ENCODE data around the gene MYOM1.
"Not testable (repeated sequence)": the region's sequence is repeated elsewhere in the genome, so short reads cannot be mapped to it uniquely, and the experiment has no call there.

MYOM1 gene

DNA sequence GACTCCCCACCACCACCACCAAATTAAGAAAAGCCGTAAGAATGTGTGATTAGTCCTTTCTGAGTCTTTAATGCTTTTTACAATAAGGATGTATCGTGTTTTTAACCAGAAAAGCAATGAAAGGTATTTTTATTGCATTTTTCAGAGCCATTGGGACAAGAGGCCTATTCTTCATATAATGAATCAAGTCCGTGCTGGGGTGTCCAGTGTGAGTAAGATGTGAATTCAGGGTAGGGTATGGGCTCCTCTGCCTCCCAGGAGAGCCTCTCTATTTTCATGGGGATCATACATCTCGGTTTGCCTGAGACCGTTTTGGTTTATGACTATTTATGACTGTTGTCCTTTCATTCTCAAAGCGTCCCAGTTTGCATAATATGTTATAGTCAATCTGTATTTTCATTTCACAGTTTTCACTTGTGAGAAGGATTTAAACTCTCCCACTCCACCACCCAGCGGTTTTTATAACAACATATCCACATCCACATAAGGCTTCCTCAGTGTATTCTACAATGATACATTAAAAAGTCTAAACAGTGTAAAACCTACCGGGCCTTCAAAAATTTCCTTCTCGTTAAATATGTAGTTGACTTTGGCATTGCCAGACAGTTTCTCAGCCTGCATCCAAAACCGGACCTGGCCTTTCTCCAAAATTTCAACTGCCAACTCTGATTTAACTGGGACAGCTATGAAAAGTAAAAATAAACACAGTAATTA, 126.0 kb downstream of the MYOM1 start:
- no peak for DNase-seq (ENCODE audit: low spot score)
- no peak for FAIRE-seq

GRCh38 chr18:3092727-3093126, 127.0 kb downstream of the MYOM1 start:
- FAIRE-seq (peak; percentile 75), DNase-seq (ENCODE audit: low spot score) (no peak)

GRCh38 chr18:3089579-3089978, 130.2 kb downstream of the MYOM1 start:
- DNase-seq (ENCODE audit: low spot score) (no peak), FAIRE-seq (no peak)

- peak; percentile 37 for FAIRE-seq
- DNase-seq (ENCODE audit: low spot score) = no peak
These were observed 131.3 kb downstream of the MYOM1 start for GRCh38 chr18:3088449-3088848.

GRCh38 chr18:3086871-3087270, 132.9 kb downstream of the MYOM1 start:
- FAIRE-seq (peak; percentile 17), DNase-seq (ENCODE audit: low spot score) (no peak)

DNA sequence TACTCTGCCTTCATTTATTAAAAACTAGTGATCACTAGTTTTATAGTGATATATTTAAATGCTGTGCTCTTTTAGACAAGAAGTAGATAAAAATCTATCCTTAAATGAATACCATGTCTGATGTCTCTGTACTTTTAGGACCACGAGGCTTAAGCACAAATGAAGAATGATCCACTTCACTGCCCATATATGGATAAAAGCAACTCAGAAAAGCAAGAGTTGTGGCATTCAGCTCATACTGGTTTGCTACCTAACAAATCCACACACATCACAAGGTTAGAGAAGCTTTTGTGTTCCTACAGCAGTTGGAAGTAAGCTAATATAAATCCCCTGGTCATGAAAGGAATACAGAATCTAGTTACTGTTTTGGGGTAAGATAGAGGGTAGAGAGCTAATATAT, 134.2 kb downstream of the MYOM1 start:
- DNase-seq (ENCODE audit: low spot score) (no peak), FAIRE-seq (peak; percentile 17)

DNA sequence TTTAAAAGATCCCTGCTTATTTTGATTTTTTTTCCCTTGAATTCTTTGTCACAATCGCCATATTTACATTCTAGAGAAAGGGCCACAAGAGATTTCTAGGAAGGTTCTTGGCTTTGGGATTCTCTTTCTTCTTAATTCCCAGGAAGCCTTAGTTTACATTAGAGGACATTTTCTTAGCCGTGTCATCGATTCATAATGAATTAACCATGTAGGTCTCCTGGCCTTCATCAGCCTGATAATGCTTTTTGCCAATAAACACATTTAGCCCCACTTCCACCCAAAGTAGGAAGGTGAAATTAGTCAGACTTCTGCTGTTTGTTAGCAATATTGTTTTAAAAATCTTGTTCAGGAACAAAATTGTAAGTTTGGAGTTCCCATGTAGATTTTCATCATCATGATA, 135.6 kb downstream of the MYOM1 start:
- FAIRE-seq = no peak

GRCh38 chr18:3083766-3084165, 136.0 kb downstream of the MYOM1 start:
- FAIRE-seq (no peak), DNase-seq (ENCODE audit: low spot score) (no peak)

More for the DNA sequence above, 135.6 kb downstream of the MYOM1 start:
- DNase-seq (ENCODE audit: low spot score) = no peak

DNA sequence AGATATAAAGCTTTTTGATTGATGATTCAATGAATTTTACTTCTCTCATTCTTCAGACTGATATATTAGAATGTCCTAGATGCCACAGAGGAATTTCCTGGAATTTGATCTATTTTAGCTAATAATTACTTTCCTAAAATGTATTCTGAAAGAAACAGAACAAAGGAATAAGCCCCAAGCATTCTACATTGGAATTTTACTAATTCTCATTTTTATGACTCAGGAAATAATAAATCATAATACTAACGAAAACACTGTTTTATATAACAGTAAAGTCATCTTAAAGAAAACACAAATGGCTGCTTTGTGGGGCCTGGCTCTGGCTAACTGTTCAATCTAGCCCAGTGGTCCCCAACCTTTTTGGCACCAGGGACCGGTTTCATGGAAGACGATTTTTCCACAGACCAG, 138.2 kb downstream of the MYOM1 start:
- FAIRE-seq (no peak), DNase-seq (ENCODE audit: low spot score) (no peak)

DNA sequence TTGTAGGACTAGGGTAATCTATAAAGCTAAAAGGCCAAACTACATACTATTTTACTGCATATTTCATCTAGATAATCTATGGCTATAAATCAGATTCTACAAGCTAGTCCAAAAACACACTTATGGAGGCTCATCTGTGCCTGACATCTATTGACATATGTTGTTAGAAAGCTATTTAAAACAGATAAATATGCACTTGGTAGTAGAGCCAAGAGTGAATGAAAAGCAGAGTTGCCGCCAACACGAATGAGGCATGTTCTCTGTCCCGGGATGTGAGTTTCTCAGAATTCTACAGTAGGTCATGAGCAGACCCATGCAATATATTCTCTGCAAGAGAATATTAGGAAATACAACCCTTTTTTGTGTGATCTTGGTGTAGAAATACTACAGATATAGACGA, 140.1 kb downstream of the MYOM1 start:
- FAIRE-seq = no peak

GRCh38 chr18:3075491-3075890, 144.3 kb downstream of the MYOM1 start:
- DNase-seq (ENCODE audit: low spot score) = no peak
- peak; percentile 68 for FAIRE-seq

More for the DNA sequence above, 140.1 kb downstream of the MYOM1 start:
- DNase-seq (ENCODE audit: low spot score) = no peak

DNA sequence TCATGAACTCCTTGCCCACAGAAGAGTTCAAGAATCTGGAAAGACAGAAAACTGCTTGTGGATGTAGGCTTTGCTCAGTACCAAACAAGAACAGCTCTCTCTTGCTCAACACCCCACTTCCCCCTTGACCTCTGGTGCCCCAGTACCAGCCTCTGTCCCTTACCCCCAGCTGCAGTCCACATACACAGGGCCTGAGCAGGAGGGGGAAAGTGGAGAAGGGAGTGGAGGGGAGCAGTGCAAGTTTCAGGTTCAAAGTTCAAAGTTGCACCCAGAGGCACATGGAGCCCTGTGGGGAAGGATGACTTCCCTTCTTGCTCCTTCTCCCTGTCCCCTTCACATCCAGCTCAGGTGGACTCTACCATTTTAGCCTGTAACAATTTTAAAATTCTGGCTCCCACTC, 145.7 kb downstream of the MYOM1 start:
- FAIRE-seq (peak; percentile 59), DNase-seq (ENCODE audit: low spot score) (no peak)

DNA sequence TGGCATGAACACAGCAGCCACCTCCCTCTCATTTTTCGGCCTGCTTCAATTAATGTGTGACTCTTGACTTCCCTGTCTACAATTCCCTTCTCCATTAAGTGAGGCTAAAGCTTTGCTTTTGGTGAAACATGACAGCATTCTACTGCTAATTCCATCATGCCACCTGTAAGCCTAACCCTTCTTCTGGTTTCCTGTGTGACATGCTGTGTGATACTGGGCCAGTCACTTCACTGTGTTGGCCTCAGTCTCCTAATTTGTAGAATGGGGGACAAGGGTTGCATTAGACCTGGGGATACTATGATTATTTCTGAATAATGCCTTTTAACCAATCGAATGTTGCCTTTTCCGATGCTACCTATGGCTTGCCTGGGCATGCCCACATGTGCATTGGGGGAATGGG, 146.4 kb downstream of the MYOM1 start:
- not testable (repeated sequence) for DNase-seq (ENCODE audit: low spot score)
- FAIRE-seq = peak; percentile 52

GRCh38 chr18:3071676-3072075, 148.1 kb downstream of the MYOM1 start:
- DNase-seq (ENCODE audit: low spot score) (no peak), FAIRE-seq (no peak)

DNA sequence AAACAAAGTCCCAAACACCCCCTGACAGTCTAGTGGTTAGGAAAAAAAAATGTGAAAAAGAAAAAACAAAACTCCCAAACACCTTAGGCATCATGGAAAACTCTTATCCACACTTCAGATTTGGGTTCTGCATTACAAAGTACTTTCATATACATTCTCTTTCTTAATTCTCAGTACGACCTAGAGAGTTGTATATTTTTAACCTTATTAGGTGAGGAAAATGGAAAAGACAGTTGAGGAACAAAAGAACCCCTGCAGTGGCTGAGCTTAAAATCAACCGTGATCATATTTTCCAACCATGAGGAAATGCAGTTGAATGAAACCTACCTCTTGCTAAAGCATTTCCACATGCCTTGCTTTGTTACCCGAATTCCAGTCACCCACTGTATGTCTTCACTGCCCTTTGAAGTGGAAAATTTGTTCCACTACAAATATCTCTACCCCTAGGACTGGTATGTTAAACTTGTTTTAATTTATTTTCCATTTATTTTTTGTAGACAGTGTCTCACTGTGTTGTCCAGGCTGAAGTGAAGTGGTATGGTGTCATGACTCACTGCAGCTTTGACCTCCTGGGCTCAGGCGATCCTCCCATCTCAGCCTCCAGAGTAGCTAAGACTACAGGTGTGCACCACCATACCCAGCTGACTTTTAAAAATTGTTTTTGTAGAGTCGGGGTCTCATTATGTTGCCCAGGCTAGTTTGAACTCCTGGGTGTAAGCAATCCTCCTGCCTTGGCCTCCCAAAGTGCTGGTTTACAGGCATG, 149.9 kb downstream of the MYOM1 start:
- DNase-seq (ENCODE audit: low spot score) = no peak
- FAIRE-seq = peak; percentile 48

- DNase-seq (ENCODE audit: low spot score) (no peak), FAIRE-seq (no peak)
These were observed 152.0 kb downstream of the MYOM1 start for GRCh38 chr18:3067722-3068121.

DNA sequence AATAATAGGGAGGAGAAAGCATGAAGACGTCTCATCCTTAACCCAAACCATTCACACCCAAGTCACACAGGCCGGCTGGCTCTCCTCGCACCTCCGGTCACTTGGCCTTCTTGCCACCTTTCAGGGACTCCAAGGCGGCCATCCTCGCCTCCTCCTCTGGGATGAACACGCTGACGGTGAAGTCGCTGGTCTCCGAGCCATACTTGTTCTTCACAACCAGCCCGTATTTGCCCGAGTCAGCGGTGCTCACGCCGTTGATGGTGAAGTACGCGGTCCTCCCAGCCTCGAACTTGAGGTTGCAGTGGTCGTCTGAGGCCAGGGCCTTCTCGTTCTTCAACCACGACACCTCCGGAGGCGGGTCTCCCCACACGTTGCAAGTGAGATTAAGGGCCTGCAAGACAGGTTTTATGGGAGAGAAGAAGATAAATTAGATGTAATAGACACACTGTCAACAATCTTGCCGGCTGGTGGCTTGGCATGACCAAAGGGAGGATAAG, 152.6 kb downstream of the MYOM1 start:
- FAIRE-seq (no peak), DNase-seq (ENCODE audit: low spot score) (no peak)

DNA sequence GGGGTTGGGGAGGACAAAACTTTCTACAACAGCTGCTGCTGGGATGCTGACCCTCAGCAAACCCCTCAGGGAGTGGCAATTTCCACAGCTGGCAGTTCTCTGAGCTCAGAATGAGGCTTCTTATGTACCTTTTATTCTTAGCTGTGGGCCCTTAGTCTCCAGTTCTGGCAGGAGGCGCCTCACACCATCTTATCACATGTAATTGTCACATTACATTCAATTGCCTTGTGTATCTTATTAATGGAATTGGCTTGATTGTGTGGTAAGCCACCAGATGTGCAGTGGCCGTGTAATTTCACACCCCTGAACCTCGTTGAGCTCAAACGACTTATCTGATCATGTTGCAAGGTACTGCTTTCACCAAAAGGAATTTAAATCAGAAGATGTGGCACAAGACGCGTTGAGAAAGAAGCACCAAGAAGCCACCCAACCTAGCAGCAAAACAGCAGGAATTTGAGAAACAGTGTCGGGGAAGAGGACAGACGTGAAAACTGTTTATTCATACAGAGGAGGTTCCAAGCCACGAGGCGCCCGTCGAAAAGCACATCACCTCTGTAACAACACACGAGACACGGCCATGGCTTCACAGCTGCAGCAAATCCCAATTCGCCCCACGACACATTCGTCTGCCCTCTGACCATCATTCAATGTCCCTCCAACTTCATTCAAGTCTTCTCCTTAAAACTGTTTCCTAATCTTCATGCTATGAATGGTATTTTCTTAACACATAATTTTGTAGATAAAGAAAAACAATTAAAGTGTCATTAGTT, 153.2 kb downstream of the MYOM1 start:
- FAIRE-seq (peak; percentile 82), DNase-seq (ENCODE audit: low spot score) (no peak)

DNA sequence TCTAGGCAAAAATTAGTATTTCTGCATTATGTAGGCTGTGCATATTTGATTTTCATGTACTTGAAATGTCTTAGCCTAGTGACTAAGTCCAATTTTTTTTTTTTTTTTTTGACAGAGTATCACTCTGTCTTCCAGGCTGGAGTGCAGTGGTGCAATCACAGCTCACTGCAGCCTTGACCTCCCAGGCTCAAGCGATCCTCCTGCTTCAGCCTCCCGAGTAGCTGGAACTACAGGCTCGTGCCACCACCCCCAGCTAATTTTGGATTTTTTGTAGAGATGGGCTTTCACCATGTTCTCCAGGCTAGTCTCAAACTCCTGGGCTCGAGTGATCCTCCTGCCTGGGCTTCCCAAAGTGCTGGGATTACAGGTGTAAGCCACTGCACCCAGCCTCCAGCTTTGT, 156.0 kb downstream of the MYOM1 start:
- not testable (repeated sequence) for DNase-seq (ENCODE audit: low spot score); FAIRE-seq

- DNase-seq (ENCODE audit: low spot score) = peak; percentile 70
- no peak for FAIRE-seq
These were observed 156.7 kb downstream of the MYOM1 start for GRCh38 chr18:3062798-3063680.

Data from urothelium cell line (cell line).